GM19438 (cell line): Measurements from ENCODE around the gene C14orf132.
"Not testable (repeated sequence)": the region's sequence is repeated elsewhere in the genome, so short reads cannot be mapped to it uniquely, and the experiment has no call there.

Source experiments
- ATAC-seq: cut with Tn5 transposase; IDR thresholded peaks from one replicate; pipeline ENCODE4 v1.9.1; 2021; ENCODE audit warnings: low read depth; ENCODE audit not compliant: unreplicated experiment

Gene C14orf132

GRCh38 chr14:96038920-96039632, at the start of gene C14orf132:
Gene C14orf132, plus strand, starts transcription at chr14:96039362. Its CDS starts 139 bp downstream, at chr14:96039501.
- peak; percentile 85 for ATAC-seq

GRCh38 chr14:95993768-95994592, 45.2 kb upstream of the C14orf132 start:
- ATAC-seq: no peak

DNA sequence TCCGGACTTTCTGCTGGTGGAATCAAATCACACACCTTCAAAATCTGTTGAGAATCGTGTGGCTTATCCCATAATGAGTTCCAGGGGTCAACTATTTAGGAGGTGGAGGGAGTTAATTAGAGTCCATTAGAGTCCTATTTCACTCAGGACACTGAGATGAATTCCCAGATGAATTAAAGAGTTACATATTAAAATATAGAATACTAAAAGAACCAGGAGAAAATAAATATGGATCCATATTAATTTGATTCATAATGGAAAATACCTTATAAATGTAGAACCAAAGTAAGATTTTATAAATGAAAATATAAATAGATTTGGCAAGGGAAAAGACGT, 44.6 kb upstream of the C14orf132 start:
- no peak for ATAC-seq

DNA sequence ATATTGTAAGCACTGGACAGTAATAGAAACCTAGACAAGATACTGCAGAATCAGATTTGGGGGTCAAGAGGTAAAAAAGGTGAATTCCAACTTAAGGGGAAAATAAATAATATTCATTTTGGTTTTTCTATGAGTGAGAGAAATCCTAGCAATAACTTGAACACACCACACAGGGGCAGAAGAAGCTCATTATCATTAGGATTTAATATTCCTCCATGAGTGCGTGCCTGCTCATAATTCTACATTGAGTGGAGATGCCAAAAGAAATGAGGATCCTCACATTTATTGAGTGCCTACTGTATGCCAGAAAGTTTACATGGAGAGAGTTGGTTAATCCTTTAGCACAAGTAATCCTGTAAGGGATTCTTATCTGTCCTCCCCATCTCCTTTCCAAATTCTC, 40.5 kb upstream of the C14orf132 start:
- no peak for ATAC-seq

- no peak for ATAC-seq
Measured at GRCh38 chr14:96001866-96002497, 37.2 kb upstream of the C14orf132 start.

- no peak for ATAC-seq
Measured at GRCh38 chr14:96002498-96002884, 36.7 kb upstream of the C14orf132 start.

DNA sequence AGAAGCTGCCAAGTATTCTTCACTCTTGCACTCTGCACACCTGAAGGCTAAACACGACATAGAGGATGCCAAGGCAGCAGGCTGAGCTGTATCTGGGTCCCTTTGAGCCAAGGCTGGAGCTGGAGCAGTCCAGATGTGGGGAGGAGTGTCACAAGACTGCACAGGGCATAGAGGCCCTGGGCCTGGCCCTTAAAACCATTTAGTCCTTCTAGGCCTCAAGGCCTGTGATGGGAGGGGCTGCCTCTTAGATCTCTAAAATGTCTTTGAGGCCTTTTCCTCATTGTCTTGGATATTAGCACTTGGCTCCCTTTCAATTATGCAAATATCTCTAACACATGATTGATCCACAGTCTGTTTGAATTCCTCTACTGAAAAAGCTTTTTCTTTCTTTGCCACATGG, 28.0 kb upstream of the C14orf132 start:
- ATAC-seq: no peak

DNA sequence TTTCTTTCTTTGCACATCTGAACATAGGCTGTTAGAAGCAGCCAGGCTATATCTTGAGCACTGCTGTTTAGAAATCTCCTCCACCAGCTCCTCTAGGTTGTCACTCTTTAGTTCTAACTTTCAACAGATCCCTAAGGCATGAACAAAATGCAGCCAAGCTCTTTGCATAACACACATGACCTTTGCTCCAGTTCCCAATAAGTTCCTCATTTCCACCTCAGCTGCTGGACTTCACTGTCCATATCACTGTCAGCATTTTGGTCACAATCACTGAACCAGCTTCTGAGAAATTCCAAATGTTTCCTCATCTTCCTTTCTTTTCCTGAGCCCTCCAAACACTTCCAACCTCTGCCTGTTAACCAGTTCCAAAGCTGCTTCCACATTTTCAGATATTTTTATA, 27.6 kb upstream of the C14orf132 start:
- no peak for ATAC-seq

DNA sequence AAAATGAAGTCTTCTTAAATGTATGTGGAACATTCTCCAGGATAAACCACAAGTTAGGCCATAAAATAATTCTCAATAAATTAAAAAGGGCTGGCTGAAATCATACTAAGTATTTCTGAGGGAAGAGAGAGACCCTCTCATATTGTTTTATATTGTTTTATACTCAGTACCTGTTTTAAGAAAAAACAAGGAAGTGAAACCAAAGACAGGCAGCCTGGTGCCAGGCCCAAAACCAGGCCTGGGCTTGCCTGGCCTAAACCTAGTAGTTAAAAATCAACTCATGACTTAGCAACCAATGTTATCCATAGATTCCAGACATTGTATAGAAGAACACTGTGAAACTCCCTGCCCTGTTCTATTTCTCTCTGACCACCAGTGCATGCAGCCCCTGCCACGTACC, 26.4 kb upstream of the C14orf132 start:
- not testable (repeated sequence) for ATAC-seq

- no peak for ATAC-seq
Measured at GRCh38 chr14:96014176-96014575, 25.0 kb upstream of the C14orf132 start.

DNA sequence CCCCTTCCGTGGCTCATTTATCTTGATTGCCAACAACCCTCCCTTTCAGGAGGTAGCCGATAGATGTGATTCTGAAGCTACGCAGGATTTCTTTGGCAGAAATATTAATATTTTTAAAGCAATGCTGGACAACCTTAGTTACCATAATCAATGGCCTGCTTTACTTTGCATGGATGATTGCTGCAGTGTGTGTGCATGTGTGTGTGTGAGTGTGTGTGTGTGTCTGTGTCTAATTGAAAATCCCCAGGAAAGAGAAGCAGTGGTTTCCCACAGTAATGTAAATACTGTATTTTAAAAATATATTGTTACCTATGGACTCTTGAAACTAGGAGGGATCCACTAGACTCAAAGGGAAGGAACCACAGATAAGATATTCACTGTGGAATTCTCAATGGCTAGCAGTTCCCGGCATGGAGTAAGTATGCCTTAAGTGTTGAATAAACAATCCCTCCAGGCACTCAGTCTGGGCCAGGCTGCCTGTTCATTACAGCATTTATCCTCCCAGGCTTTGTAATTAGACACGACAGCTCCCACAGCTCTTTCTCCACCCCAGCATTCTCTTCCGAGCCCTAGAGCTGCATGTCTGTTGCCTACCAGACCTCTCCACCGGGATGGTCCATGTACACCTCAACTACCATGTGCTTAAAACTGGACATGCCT, 22.5 kb upstream of the C14orf132 start:
- ATAC-seq: no peak

DNA sequence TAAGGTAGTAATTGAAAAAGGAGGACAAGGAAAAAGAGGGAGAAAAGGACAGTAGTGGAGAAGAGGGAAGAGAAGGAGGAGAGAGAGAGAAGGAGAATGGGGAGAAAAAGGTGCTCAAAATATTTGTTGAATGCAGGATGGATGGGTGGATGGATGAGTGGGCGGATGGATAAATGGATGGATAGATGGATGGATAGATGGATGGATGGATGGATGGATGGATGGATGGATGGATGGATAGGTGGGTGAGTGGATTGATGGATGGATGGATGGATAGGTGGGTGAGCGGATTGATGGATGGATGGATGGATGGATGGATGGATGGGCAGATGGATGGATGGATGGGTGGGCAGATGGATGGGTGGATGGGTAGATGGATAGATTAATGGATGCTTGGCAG, 21.3 kb upstream of the C14orf132 start:
- ATAC-seq: no peak

GRCh38 chr14:96027431-96028355, 11.5 kb upstream of the C14orf132 start:
- ATAC-seq: no peak

- ATAC-seq: no peak
Measured at GRCh38 chr14:96029089-96029645, 10.0 kb upstream of the C14orf132 start.

DNA sequence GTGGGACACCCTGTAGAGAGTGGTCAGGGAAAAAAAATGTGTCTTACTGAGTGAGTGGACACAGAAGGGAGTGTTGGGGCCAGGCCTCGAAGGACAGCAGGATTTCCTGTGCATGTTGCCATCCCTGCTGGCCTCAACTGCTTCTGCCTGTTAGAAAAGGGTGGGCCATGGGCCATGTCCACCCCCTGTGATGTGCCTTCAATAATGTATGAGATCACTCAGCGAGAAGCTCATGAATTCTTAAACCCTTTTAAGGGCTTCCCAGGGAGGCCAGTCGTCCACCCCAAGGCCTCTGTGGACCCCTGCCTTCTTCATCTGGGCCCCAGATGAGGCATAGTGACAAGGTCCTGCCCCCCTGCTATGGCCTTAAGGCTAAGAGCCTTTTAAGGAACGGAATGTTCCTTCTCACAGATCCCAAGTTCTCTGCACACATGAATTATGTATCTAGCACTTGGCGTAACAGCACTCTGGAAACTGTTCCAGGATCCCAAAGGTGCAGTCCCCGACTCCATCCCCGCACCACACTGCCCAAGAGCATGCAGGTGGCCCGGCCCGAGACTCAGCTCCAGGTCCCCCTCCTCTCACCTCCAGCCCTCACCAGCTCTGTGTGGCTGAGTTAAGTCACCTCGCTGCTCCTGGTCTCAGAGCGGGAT, 8.9 kb upstream of the C14orf132 start:
- no peak for ATAC-seq

DNA sequence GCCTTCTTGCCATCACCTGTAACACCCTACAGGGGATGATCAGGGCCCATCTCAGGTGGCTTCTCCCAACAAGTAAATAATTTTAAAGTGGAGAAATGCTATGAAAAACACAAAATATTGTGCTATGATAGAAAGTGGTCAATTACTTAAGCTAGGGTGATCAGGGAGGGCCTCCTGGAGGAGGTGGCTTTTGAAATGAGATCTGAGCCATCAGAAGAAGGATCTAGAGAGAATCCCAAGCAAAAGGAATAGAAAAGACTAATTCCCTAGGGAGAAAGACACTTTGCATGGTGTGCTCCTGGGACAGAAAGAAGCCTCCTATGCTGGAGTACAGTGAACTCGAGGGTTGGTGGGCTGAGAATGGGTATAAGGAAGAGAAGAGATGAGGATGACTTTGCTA, 7.5 kb upstream of the C14orf132 start:
- ATAC-seq: no peak

DNA sequence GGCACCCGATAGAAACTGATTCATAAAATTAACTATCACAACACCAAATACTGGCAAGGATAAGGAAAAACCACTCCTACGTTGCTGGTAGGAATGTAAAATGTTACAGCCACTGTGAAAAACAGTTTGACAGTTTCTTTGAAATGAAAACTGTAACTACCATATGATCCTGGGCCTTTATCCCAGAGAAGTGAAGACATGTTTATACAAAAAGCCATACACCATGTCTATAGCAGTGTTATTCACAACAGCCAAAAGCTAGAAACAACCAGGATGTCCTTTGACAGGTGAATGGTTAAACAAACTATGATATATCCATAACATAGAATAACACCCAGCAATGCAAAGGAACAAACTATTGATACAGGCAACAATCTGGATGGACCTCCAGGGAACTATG, 3.7 kb upstream of the C14orf132 start:
- no peak for ATAC-seq

DNA sequence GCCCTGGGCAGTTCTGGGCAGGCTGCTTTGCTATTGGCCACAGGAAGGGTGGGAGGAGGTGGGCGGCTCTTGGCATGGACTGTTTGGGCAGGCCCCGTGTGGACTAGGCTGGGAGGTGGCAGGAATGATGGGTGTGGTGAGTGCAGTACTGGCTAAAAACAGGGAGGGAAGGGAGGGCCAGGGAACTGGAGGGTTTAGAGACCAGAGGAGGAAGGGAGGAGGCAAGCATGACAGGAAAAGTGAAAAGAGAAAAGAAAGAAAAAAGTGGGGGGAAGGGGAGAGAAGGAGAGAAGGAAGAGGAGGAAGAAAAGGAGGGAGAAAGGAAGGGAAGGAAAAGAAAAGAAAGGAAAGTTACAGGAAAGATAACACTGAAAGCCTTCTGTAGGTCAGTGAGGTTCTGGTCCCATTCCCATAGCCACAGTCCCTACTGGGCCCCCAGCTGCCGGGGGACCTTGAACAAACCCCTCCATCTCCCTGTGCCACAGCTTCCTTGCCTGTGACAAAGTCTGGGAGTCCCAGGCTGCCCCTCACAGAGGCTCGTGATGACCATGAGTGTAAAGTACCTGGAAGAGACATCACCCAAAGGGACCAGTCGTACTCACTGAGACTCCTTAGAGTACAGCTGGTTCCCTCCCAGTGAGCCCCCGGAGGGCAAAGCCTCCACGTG, 1.1 kb upstream of the C14orf132 start:
- ATAC-seq: no peak

- ATAC-seq: no peak
Measured at GRCh38 chr14:96038558-96038919, 623 bp upstream of the C14orf132 start.
